A673 (cell line): ENCODE results near the gene FAS. TPM values are rescaled to one million over a fixed set of nuclear protein-coding genes. Genes with fewer than 3 reads are reported as not detected.

Experiments used
- BruUV-seq: library from RNA; stranded (reverse); fragments of 400-500 nt; replicated peaks from 2 replicates; lab custom pipeline; 2021; lab: Mats Ljungman, UMichigan
- CTCF ChIA-PET: fragments of 300-600 bp; sonication (Branson Sonifier 250); formaldehyde crosslinking; loops from one replicate; lab custom pipeline; 2022; ENCODE audit warnings: antibody characterized with exemption; lab: Charles Lee
- POLR2A ChIA-PET: fragments of 300-600 bp; sonication (Branson Sonifier 250); formaldehyde crosslinking; loops from one replicate; lab custom pipeline; 2022; ENCODE audit warnings: antibody characterized with exemption; ENCODE audit not compliant: low non-redundant PET; lab: Charles Lee
- DNase-seq: peaks from one replicate; pipeline ENCODE4 v3.0.0-alpha.2; 2015; ENCODE audit warnings: low spot score
- H3K27ac ChIP-seq: fragments of 200-600 bp; sonication (generic); 2 replicates; pipeline ENCODE4 v1.5.1; 2016; ENCODE audit warnings: mixed run types, low read depth, mild to moderate bottlenecking, mixed read lengths, antibody characterized with exemption, low read length; ENCODE audit not compliant: poor library complexity, severe bottlenecking
- H3K27me3 ChIP-seq: fragments of 200-600 bp; sonication (generic); replicated peaks from 2 replicates; pipeline ENCODE4 v1.6.1; 2017; ENCODE audit warnings: mixed run types, low read depth, mild to moderate bottlenecking, mixed read lengths, antibody characterized with exemption, low read length; ENCODE audit not compliant: insufficient read depth, poor library complexity
- H3K36me3 ChIP-seq: fragments of 200-600 bp; sonication (generic); 2 replicates; pipeline ENCODE4 v1.6.1; 2016; ENCODE audit warnings: mixed run types, mild to moderate bottlenecking, mixed read lengths, antibody characterized with exemption, low read length; ENCODE audit not compliant: insufficient read depth, poor library complexity, severe bottlenecking
- H3K4me1 ChIP-seq: fragments of 200-600 bp; sonication (generic); 2 replicates; pipeline ENCODE4 v1.6.1; 2017; ENCODE audit warnings: mixed run types, mild to moderate bottlenecking, mixed read lengths, antibody characterized with exemption, low read length; ENCODE audit not compliant: insufficient read depth, poor library complexity, severe bottlenecking
- H3K4me3 ChIP-seq: fragments of 200-600 bp; sonication (generic); 2 replicates; pipeline ENCODE4 v1.5.1; 2016; ENCODE audit warnings: low read depth, mixed run types, mild to moderate bottlenecking, mixed read lengths, low read length; ENCODE audit not compliant: poor library complexity, severe bottlenecking
- H3K9me3 ChIP-seq: fragments of 200-600 bp; sonication (generic); 2 replicates; pipeline ENCODE4 v1.6.1; 2016; ENCODE audit warnings: mixed run types, low read depth, mild to moderate bottlenecking, mixed read lengths, antibody characterized with exemption, low read length; ENCODE audit not compliant: poor library complexity, severe bottlenecking
- EZH2 ChIP-seq: fragments of 200-600 bp; sonication (generic); IDR thresholded peaks from 2 replicates; pipeline ENCODE4 v1.6.1; 2017; ENCODE audit warnings: borderline replicate concordance, low read depth, mild to moderate bottlenecking, mixed read lengths, antibody characterized with exemption, low read length; ENCODE audit not compliant: poor library complexity, severe bottlenecking
- intact Hi-C: fragments of 100-400 bp; cut with micrococcal nuclease; formaldehyde crosslinking; loops from one replicate; pipeline ENCODE4 v1.10.0; 2022; ENCODE audit not compliant: unreplicated experiment
- total RNA-seq: library from RNA; stranded (reverse); gene quantifications from 2 replicates; pipeline ENCODE4 v1.2.3, GENCODE V29; 2021
- TF ChIP-seq, protein P1 (sequence below): fragments of 300-800, 200-600 bp; sonication (generic); conservative IDR thresholded peaks from 2 replicates; pipeline ENCODE4 v1.5.1; 2017; ENCODE audit warnings: low read depth, mild to moderate bottlenecking, antibody characterized with exemption, low read length, moderate library complexity, mixed read lengths

The FAS gene
- total RNA-seq, 1 experiment from 2014 or later = 30.4 TPM

DNA sequence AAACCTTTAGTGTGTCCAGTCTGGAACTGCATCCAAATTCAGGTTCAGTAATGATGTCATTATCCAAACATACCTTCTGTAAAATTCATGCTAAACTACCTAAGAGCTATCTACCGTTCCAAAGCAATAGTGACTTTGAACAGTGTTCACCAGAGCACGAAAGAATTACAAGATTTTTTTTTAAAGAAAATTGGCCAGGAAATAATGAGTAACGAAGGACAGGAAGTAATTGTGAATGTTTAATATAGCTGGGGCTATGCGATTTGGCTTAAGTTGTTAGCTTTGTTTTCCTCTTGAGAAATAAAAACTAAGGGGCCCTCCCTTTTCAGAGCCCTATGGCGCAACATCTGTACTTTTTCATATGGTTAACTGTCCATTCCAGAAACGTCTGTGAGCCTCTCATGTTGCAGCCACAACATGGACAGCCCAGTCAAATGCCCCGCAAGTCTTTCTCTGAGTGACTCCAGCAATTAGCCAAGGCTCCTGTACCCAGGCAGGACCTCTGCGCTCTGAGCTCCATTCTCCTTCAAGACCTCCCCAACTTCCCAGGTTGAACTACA lies 694 bp upstream of the FAS start:
- intact Hi-C loops = loop anchor here (2.0 kb wide), 1 partner anchor 107 kb away; no protein-coding TSS in a partner anchor
- Histone ChIP-seq H3K9me3 (no peaks in the 10 kb centered on the region), H3K4me3 (peak overlapping the region; percentile 89), H3K4me1 (peaks cover 56% of the 10 kb centered on the region), H3K27me3 (no peaks in the 10 kb centered on the region), H3K36me3 (no peaks in the 10 kb centered on the region), H3K27ac (peak overlapping the region; percentile 97)
- TSS peak; percentile 32 for BruUV-seq
- ChIA-PET CTCF (interaction anchor here (0.6 to 1.4 kb wide), 3 partner anchors 55 to 1196 kb away, joined by 3 read pairs; no protein-coding TSS in a partner anchor), POLR2A (interaction anchor here (0.6 kb wide), 1 partner anchor 141 kb away, joined by 3 read pairs; no protein-coding TSS in a partner anchor)
- TF ChIP-seq, protein P1, sequence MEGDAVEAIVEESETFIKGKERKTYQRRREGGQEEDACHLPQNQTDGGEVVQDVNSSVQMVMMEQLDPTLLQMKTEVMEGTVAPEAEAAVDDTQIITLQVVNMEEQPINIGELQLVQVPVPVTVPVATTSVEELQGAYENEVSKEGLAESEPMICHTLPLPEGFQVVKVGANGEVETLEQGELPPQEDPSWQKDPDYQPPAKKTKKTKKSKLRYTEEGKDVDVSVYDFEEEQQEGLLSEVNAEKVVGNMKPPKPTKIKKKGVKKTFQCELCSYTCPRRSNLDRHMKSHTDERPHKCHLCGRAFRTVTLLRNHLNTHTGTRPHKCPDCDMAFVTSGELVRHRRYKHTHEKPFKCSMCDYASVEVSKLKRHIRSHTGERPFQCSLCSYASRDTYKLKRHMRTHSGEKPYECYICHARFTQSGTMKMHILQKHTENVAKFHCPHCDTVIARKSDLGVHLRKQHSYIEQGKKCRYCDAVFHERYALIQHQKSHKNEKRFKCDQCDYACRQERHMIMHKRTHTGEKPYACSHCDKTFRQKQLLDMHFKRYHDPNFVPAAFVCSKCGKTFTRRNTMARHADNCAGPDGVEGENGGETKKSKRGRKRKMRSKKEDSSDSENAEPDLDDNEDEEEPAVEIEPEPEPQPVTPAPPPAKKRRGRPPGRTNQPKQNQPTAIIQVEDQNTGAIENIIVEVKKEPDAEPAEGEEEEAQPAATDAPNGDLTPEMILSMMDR = no peak
- no peak for TF ChIP-seq EZH2
- DNase-seq = peak; percentile 72

DNA sequence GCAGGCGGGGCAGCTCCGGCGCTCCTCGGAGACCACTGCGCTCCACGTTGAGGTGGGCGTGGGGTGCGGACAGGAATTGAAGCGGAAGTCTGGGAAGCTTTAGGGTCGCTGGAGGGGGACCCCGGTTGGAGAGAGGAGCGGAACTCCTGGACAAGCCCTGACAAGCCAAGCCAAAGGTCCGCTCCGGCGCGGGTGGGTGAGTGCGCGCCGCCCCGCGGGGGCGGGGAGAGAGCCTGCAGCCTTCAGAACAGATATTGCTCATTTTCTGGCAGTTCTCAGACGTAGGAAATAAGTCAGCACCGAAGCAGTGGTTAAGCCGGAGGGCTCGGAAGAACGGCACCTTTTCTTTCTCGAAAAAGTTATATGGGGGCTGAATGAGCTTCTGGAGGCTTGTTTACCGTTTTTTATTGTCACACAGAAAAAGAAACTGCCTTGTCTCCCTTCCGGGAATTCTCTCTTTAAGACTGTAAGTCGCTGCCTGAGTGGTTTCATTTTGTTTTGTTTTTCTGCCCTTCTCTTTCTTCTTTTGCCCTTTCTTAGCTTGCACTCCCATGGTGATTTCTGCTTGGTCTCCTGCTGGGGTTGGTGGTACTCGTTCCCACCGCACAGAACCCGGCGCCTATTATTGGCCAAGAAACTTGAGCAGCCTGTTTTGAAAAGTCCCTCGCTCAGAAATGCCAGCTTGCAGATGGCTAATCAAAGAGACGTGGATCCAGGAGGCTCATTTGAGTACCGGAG lies 732 bp downstream of the FAS start:
- H3K9me3 ChIP-seq = no peaks in the 10 kb centered on the region
- TF ChIP-seq, protein P1 = 0 out of 2 replicates have a peak, but pooled peaks have one; percentile 9
- no peak for TF ChIP-seq EZH2
- CTCF ChIA-PET = interaction anchor here (1.4 kb wide), 1 partner anchor 156 kb away, joined by 3 read pairs; no protein-coding TSS in a partner anchor
- POLR2A ChIA-PET = interaction anchor here (0.6 to 0.7 kb wide), 2 partner anchors 91 to 1232 kb away, joined by 4 read pairs; no protein-coding TSS in a partner anchor
- TSS peak; percentile 38 for BruUV-seq
- DNase-seq = peak; percentile 86
- no peaks in the 10 kb centered on the region for H3K27me3 ChIP-seq
- peak overlapping the region; percentile 89 for H3K4me3 ChIP-seq
- intact Hi-C loops = loop anchor here (2.0 kb wide), 1 partner anchor 109 kb away; no protein-coding TSS in a partner anchor
- peak overlapping the region; percentile 97 for H3K27ac ChIP-seq
- no peaks in the 10 kb centered on the region for H3K36me3 ChIP-seq
- H3K4me1 ChIP-seq = peaks cover 55% of the 10 kb centered on the region

DNA sequence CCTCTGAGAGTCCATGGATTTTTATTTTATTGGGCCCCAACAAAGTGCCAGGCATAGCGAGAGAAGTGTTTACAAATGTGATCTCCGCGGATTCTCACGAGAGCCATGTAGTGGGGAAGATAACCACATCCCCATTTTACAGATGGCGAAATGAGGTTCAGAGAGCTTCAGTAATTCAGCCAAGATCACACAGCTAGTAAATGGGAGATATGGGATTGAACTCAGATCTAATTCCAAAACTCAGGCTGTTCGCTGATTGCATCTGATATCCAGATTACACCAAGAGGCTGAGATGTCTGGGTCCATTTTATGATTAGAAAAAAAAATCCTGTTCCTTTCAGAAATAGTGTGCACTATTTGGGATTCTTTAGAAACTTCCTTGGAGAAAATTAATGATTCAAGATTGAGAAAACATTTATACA lies 1.3 kb downstream of the FAS start:
- Histone ChIP-seq H3K36me3 (no peaks in the 10 kb centered on the region), H3K27me3 (no peaks in the 10 kb centered on the region), H3K27ac (peak overlapping the region; percentile 97), H3K9me3 (no peaks in the 10 kb centered on the region), H3K4me3 (peak overlapping the region; percentile 89), H3K4me1 (peaks cover 49% of the 10 kb centered on the region)
- BruUV-seq = no TSS peak
- no peak for DNase-seq
- ChIA-PET CTCF (no interaction called here), POLR2A (interaction anchor here (0.6 to 0.7 kb wide), 2 partner anchors 90 to 1232 kb away, joined by 4 read pairs; no protein-coding TSS in a partner anchor)
- intact Hi-C loops = loop anchor here (2.0 kb wide), 1 partner anchor 109 kb away; no protein-coding TSS in a partner anchor
- no peak for TF ChIP-seq EZH2
